Stomach (tissue), 9 donors: ENCODE results near the gene IRF2. TPM values are rescaled to one million over a fixed set of nuclear protein-coding genes. Genes with fewer than 3 reads are reported as not detected.

ENCODE experiments used
- DNase-seq, 2 donors: peaks; one replicate each; pipeline versions ENCODE4 v3.0.0 to v3.0.0-alpha.2; 2013 to 2019
- H3K27ac ChIP-seq, 5 donors: fragments of 200-600 bp in 4 of 5; sonication (generic) in 4 of 5; one replicate each; pipeline ENCODE4 v1.5.1; 2013 to 2019; ENCODE audit warnings: mild to moderate bottlenecking in 1 of 5, moderate library complexity in 1 of 5
- H3K27me3 ChIP-seq, 3 donors: fragments of 200-600 bp; sonication (generic); one replicate each; pipeline ENCODE4 v1.5.1; 2017 to 2019; ENCODE audit warnings: mixed run types in 1 of 3
- H3K36me3 ChIP-seq, 4 donors: fragments of 200-600 bp; sonication (generic); 1 replicate in 3 of 4; 2 replicates in 1 of 4; pipeline ENCODE4 v1.5.1; 2016 to 2019
- H3K4me1 ChIP-seq, 4 donors: fragments of 200-600 bp; sonication (generic); one replicate each; pipeline ENCODE4 v1.5.1; 2016 to 2019
- H3K4me3 ChIP-seq, 4 donors: fragments of 200-600 bp; sonication (generic) in 3 of 4; one replicate each; pipeline ENCODE4 v1.5.1; 2016 to 2019; ENCODE audit warnings: mild to moderate bottlenecking in 1 of 4
- H3K9me3 ChIP-seq, 4 donors: fragments of 200-600 bp; sonication (generic); one replicate each; pipeline ENCODE4 v1.5.1; 2016 to 2019
- CTCF ChIP-seq, 7 experiments: fragments of 450-650 bp in 4 of 7; fragments of 200-600 bp in 3 of 7; sonication (generic) in 3 of 7; IDR thresholded peaks; one replicate each; pipeline ENCODE4 v1.5.1; 2016 to 2019; ENCODE audit warnings: antibody characterized with exemption in 7 of 7, control low read depth in 2 of 7, mild to moderate bottlenecking in 1 of 7
- EP300 ChIP-seq: sonication (generic); formaldehyde crosslinking; IDR thresholded peaks from one replicate; pipeline ENCODE4 v1.6.1; 2017; ENCODE audit warnings: antibody characterized with exemption
- POLR2A ChIP-seq, 4 donors: fragments of 450-650 bp; IDR thresholded peaks; one replicate each; pipeline ENCODE4 v1.6.1; 2016; ENCODE audit warnings: antibody characterized with exemption in 4 of 4, control low read depth in 2 of 4, mild to moderate bottlenecking in 1 of 4, moderate library complexity in 1 of 4
- POLR2AphosphoS5 ChIP-seq, 3 donors: sonication (generic); formaldehyde crosslinking; IDR thresholded peaks; one replicate each; pipeline ENCODE4 v1.6.1; 2016; ENCODE audit warnings: antibody characterized with exemption in 3 of 3
- WGBS, 5 donors: extraction: QIAGEN DNeasy Blood & Tissue Kit in 3 of 5; methylation state at CpG; one replicate each; pipeline versions ENCODE4 v1.1.5 to v1.1.7; 2013 to 2018; 5-methylcytosine and 5-hydroxymethylcytosine counted together
- intact Hi-C: fragments of 100-400 bp; cut with DNase I; formaldehyde crosslinking; loops from one replicate; pipeline ENCODE4 v1.15.1; 2023; ENCODE audit warnings: low total_unique reads
- polyA plus RNA-seq, 3 donors: library from polyadenylated mRNA; stranded (reverse); fragments of 200-250 nt; gene quantifications; one replicate each; pipeline ENCODE4 v1.2.3, GENCODE V29; 2013
- total RNA-seq, 5 donors: library from RNA; depleted of rRNA; stranded (reverse); fragments of >200 nt; gene quantifications; one replicate each; pipeline versions ENCODE4 v1.1.0 to v1.2.3, GENCODE V29; 2014 to 2016
- donor health status: healthy with polysubstance abuse.
- donor health status: Bipolar disorder and iron deficiency.
- donor health status: healthy.

Gene IRF2
- total and polyA plus RNA-seq, 8 donors: 5.5 to 253 (median 29.0) TPM

- Histone ChIP-seq H3K4me3 (no peak overlapping the region), H3K9me3 (peaks cover 0 to under 1% (median 0%) of the 10 kb centered on the region in 4 donors), H3K27me3 (no peaks in the 10 kb centered on the region), H3K4me1 (peaks cover 32 to 92% (median 63%) of the 10 kb centered on the region in 4 donors), H3K36me3 (peaks cover 14 to 64% (median 56%) of the 10 kb centered on the region in 4 donors), H3K27ac (peak overlapping the region in 4 of 5 donors; percentile 73 to 82 (median 78))
- DNase-seq: no peak
- intact Hi-C loops: no loop called here
- TF ChIP-seq POLR2AphosphoS5 (IDR thresholded peaks at IDR 0.05) (peak in 1 of 3 donors; percentile 54), EP300 (no peak)
- 25 to 52% (median 37%) methylated on average over 1 of the region's 1 CpG for WGBS, 5 donors
These were observed 46.7 kb downstream of the IRF2 start for GRCh38 chr4:184427687-184428086.

- 58 to 77% (median 63%) methylated on average over 3 of the region's 3 CpGs for WGBS, 5 donors
- DNase-seq: no peak
- intact Hi-C loops: no loop called here
- H3K4me1 ChIP-seq: peaks cover 32 to 87% (median 59%) of the 10 kb centered on the region in 4 donors
- H3K36me3 ChIP-seq: peaks cover 14 to 70% (median 60%) of the 10 kb centered on the region in 4 donors
- no peak overlapping the region for H3K4me3 ChIP-seq
- TF ChIP-seq POLR2AphosphoS5 (IDR thresholded peaks at IDR 0.05) (peak in 1 of 3 donors; percentile 6), EP300 (no peak)
- peak overlapping the region; percentile 73 to 85 (median 82) for H3K27ac ChIP-seq
- peaks cover 0 to 3% (median 0%) of the 10 kb centered on the region in 4 donors for H3K9me3 ChIP-seq
- H3K27me3 ChIP-seq: no peaks in the 10 kb centered on the region
These were observed 47.3 kb downstream of the IRF2 start for GRCh38 chr4:184427093-184427492.

GRCh38 chr4:184424993-184425758 is 49.2 kb downstream of the IRF2 start:
- TF ChIP-seq POLR2A (IDR thresholded peaks at IDR 0.05) (no peak), POLR2AphosphoS5 (IDR thresholded peaks at IDR 0.05) (peak in 2 of 3 donors; percentile 1 to 13)
- intact Hi-C loops: no loop called here
- H3K27me3 ChIP-seq: no peaks in the 10 kb centered on the region
- H3K27ac ChIP-seq: peak overlapping the region in 3 of 5 donors; percentile 53 to 82 (median 82)
- WGBS, 5 donors: 60 to 82% (median 76%) methylated on average over 16 to 17 of the region's 17 CpGs
- peaks cover 14 to 75% (median 60%) of the 10 kb centered on the region in 4 donors for H3K36me3 ChIP-seq
- no peak overlapping the region for H3K4me3 ChIP-seq
- peaks cover 32 to 90% (median 57%) of the 10 kb centered on the region in 4 donors for H3K4me1 ChIP-seq
- H3K9me3 ChIP-seq: peaks cover 0 to 3% (median 0%) of the 10 kb centered on the region in 4 donors
- DNase-seq: no peak

- no peak for TF ChIP-seq EP300
- Histone ChIP-seq H3K36me3 (peaks cover 14 to 83% (median 61%) of the 10 kb centered on the region in 4 donors), H3K9me3 (peaks cover 0 to 3% (median 0%) of the 10 kb centered on the region in 4 donors), H3K4me3 (no peak overlapping the region), H3K27me3 (no peaks in the 10 kb centered on the region), H3K4me1 (peaks cover 29 to 87% (median 50%) of the 10 kb centered on the region in 4 donors), H3K27ac (no peak overlapping the region)
- DNase-seq: no peak
- intact Hi-C loops: no loop called here
- WGBS, 5 donors: 88 to 100% (median 97%) methylated on average over 3 of the region's 3 CpGs
These were observed 50.1 kb downstream of the IRF2 start for GRCh38 chr4:184424279-184424678.

GRCh38 chr4:184423003-184423686 is 51.2 kb downstream of the IRF2 start:
- H3K4me1 ChIP-seq: peaks cover 20 to 85% (median 41%) of the 10 kb centered on the region in 4 donors
- H3K27me3 ChIP-seq: no peaks in the 10 kb centered on the region
- no peak for TF ChIP-seq POLR2A (IDR thresholded peaks at IDR 0.05)
- TF ChIP-seq CTCF (IDR thresholded peaks at IDR 0.05): no peak
- TF ChIP-seq POLR2AphosphoS5 (IDR thresholded peaks at IDR 0.05): no peak
- no peak for TF ChIP-seq EP300
- intact Hi-C loops: no loop called here
- DNase-seq: no peak
- WGBS, 5 donors: 76 to 80% (median 78%) methylated on average over 13 of the region's 13 CpGs
- no peak overlapping the region for H3K4me3 ChIP-seq
- no peak overlapping the region for H3K27ac ChIP-seq
- peaks cover 14 to 83% (median 63%) of the 10 kb centered on the region in 4 donors for H3K36me3 ChIP-seq
- peaks cover 0 to 3% (median 0%) of the 10 kb centered on the region in 4 donors for H3K9me3 ChIP-seq

GRCh38 chr4:184422378-184422777 is 52.0 kb downstream of the IRF2 start:
- no peak for DNase-seq

More at GRCh38 chr4:184422378-184422777, 52.0 kb downstream of the IRF2 start:
- Histone ChIP-seq H3K4me3 (no peak overlapping the region), H3K27ac (no peak overlapping the region), H3K9me3 (peaks cover 0 to 3% (median 0%) of the 10 kb centered on the region in 4 donors), H3K4me1 (peaks cover 19 to 85% (median 41%) of the 10 kb centered on the region in 4 donors), H3K27me3 (no peaks in the 10 kb centered on the region), H3K36me3 (peaks cover 20 to 81% (median 64%) of the 10 kb centered on the region in 4 donors)
- TF ChIP-seq POLR2A (IDR thresholded peaks at IDR 0.05): no peak
- no peak for TF ChIP-seq CTCF (IDR thresholded peaks at IDR 0.05)
- no peak for TF ChIP-seq POLR2AphosphoS5 (IDR thresholded peaks at IDR 0.05)
- no peak for TF ChIP-seq EP300
- WGBS, 5 donors: 60 to 78% (median 77%) methylated on average over 3 of the region's 3 CpGs
- intact Hi-C loops: no loop called here
